GM10266 (cell line): Measurements from ENCODE around the gene CCL8.

Source experiments
- DNase-seq: peaks from one replicate; pipeline ENCODE4 v3.0.0; 2012; ENCODE audit errors: extremely low spot score
- CTCF ChIP-seq: IDR thresholded peaks from 2 replicates; pipeline ENCODE4 v1.5.1; 2012; ENCODE audit warnings: mild to moderate bottlenecking, low read depth; ENCODE audit not compliant: control insufficient read depth, insufficient read depth; ENCODE audit errors: missing control alignments

Gene CCL8

GRCh38 chr17:34319039-34319483 is at the start of gene CCL8:
Gene CCL8 (plus strand): TSS chr17:34319435. CDS start chr17:34319502, 67 bp downstream.
- DNase-seq = no peak
- TF ChIP-seq CTCF = no peak

DNA sequence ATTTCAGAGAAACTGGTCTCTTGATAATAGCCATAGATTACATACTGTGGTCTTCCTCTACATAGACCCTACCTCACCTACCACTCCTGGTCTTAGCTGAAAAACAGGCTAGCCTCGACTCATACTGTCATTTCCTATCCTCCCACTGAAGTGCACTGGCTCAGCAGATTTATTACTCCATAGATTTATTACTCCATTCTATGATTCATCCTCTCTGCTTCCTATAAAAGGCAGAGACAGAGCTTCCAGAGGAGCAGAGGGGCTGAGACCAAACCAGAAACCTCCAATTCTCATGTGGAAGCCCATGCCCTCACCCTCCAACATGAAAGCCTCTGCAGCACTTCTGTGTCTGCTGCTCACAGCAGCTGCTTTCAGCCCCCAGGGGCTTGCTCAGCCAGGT is 49.3 kb upstream of the CCL8 start, which contains the start of gene CCL7:
Gene CCL7 (plus strand): TSS at position 253 of the 400 bp plus-strand sequence. CDS start 70 bp downstream, at position 323.
- DNase-seq = no peak
- no peak for TF ChIP-seq CTCF

DNA sequence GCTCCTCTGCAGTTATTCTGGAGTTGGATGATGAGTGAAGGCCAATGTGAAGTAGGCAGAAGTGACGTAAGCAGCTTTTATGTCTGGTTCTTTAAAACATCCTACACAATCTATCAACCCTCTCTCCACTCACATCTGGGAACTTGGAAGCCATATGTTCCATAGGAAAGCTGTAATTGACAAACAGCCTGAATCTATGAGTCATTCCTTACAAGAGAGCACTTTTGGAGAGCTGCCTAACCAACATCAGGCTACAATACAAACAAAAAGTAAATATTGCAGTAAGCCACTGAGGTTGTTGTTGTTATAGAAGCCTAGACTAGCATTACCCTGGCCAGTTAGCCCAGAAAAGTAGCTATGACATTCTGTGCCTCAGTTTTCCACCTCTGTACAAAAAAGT is 43.4 kb upstream of the CCL8 start:
- no peak for TF ChIP-seq CTCF
- no peak for DNase-seq

GRCh38 chr17:34276826-34277225 is 42.4 kb upstream of the CCL8 start:
- no peak for TF ChIP-seq CTCF
- no peak for DNase-seq

DNA sequence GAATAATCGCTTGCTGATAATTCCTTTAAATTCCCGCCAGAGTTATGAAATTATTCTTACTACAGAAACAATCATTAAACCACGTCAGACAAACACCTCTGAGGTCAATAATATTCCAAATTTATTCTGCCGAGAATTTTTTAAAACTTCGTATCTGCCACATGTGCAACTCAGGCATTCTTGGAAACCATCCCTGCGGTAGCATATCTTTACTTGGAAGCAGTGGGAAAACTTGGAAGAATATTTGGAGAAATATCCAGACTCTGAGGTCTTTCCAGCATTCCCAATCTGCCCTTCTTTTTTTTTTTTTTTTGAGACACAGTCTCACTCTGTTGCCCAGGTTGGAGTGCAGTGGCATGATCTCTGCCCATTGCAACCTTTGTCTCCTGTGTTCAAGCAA is 35.7 kb upstream of the CCL8 start:
- DNase-seq = no peak
- TF ChIP-seq CTCF = no peak

DNA sequence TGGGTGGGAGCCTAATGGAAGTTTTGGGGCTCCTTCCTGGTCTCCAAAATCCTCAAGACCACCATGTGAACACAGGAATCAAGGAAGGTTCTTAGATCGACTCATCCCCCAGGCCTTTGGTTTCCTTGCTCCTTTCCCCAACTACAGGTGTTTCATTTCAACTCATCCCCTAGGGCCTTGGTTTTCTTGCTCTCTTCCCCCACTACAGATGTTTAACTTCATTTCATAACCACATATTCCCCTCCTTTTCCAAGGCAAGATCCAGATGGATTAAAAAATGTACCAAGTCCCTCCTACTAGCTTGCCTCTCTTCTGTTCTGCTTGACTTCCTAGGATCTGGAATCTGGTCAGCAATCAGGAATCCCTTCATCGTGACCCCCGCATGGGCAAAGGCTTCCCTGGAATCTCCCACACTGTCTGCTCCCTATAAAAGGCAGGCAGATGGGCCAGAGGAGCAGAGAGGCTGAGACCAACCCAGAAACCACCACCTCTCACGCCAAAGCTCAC is 33.9 kb upstream of the CCL8 start, which contains the start of gene CCL11:
Gene CCL11 (plus strand): TSS at position 457 of the 507 bp plus-strand sequence. CDS start 67 bp downstream, outside the sequence.
- no peak for TF ChIP-seq CTCF
- no peak for DNase-seq

GRCh38 chr17:34287875-34288274 is 31.4 kb upstream of the CCL8 start:
- no peak for TF ChIP-seq CTCF

More at GRCh38 chr17:34287875-34288274, 31.4 kb upstream of the CCL8 start:
- DNase-seq = no peak
